ENCODE results near the gene DDX10. TPM values are rescaled to one million over a fixed set of nuclear protein-coding genes. Genes with fewer than 3 reads are reported as not detected.

Gene DDX10
- total and polyA plus RNA-seq, 2 of the 8 experiments (the other 6 are each of a cell fraction or from before 2014, with no cell fraction given): 49.2 to 52.2 TPM

- TF ChIP-seq CHD7 (IDR thresholded peaks at IDR 0.05; ENCODE audit: insufficient replicate concordance, low read length) (no peak), ASH2L (IDR thresholded peaks at IDR 0.05; ENCODE audit: low read length) (no peak), CTBP2 (IDR thresholded peaks at IDR 0.05; ENCODE audit: borderline replicate concordance, insufficient read depth, insufficient read length, low read length) (no peak), EZH2 (IDR thresholded peaks at IDR 0.05; ENCODE audit: low read depth, low read length, severe bottlenecking) (no peak), KDM1A (IDR thresholded peaks at IDR 0.05; ENCODE audit: borderline replicate concordance, low read length) (no peak), CREB1 (IDR thresholded peaks at IDR 0.05) (no peak), POLR2A (IDR thresholded peaks at IDR 0.05; ENCODE audit: control extremely low read depth in 1 of 2, low read depth in 2 of 2, low read length in 2 of 2) (no peak), SP4 (IDR thresholded peaks at IDR 0.05; ENCODE audit: low read length) (no peak), JUN (IDR thresholded peaks at IDR 0.05; ENCODE audit: low read depth, low read length) (no peak), KDM5A (IDR thresholded peaks at IDR 0.05; ENCODE audit: low read length) (no peak)
These were observed 221.3 kb downstream of the DDX10 start (continued) for GRCh38 chr11:108886005-108886659.

All from H1 (cell line).